GM19043 (cell line): ENCODE results near the gene PTPRN2.

Experiments used
- ATAC-seq: cut with Tn5 transposase; IDR thresholded peaks from one replicate; pipeline ENCODE4 v1.9.1; 2021; ENCODE audit warnings: low read depth; ENCODE audit not compliant: unreplicated experiment

PTPRN2 gene

GRCh38 chr7:158252837-158253669 lies 334.6 kb downstream of the PTPRN2 start:
- ATAC-seq = no peak

- ATAC-seq = no peak
These were observed 335.4 kb downstream of the PTPRN2 start for GRCh38 chr7:158252081-158252836.

- ATAC-seq = no peak
These were observed 336.3 kb downstream of the PTPRN2 start for GRCh38 chr7:158251061-158251965.

GRCh38 chr7:158249692-158250091 lies 337.9 kb downstream of the PTPRN2 start:
- ATAC-seq = no peak

GRCh38 chr7:158248816-158249215 lies 338.8 kb downstream of the PTPRN2 start:
- ATAC-seq = no peak

GRCh38 chr7:158247758-158248487 lies 339.7 kb downstream of the PTPRN2 start:
- ATAC-seq = no peak

- ATAC-seq = no peak
These were observed 340.5 kb downstream of the PTPRN2 start for GRCh38 chr7:158246960-158247673.

- ATAC-seq = no peak
These were observed 341.2 kb downstream of the PTPRN2 start for GRCh38 chr7:158246272-158246959.

GRCh38 chr7:158245724-158246041 lies 341.9 kb downstream of the PTPRN2 start:
- ATAC-seq = no peak

- no peak for ATAC-seq
These were observed 342.5 kb downstream of the PTPRN2 start for GRCh38 chr7:158244873-158245723.

- ATAC-seq = no peak
These were observed 343.2 kb downstream of the PTPRN2 start for GRCh38 chr7:158244430-158244829.

GRCh38 chr7:158241919-158242318 lies 345.7 kb downstream of the PTPRN2 start:
- ATAC-seq = no peak

- ATAC-seq = no peak
These were observed 346.8 kb downstream of the PTPRN2 start for GRCh38 chr7:158240801-158241200.

GRCh38 chr7:158239290-158239981 lies 348.2 kb downstream of the PTPRN2 start:
- ATAC-seq = no peak

- no peak for ATAC-seq
These were observed 348.9 kb downstream of the PTPRN2 start for GRCh38 chr7:158238616-158239289.

- no peak for ATAC-seq
These were observed 349.8 kb downstream of the PTPRN2 start for GRCh38 chr7:158237672-158238335.

- ATAC-seq = no peak
These were observed 351.2 kb downstream of the PTPRN2 start for GRCh38 chr7:158236400-158236799.
